HEK293T (cell line): Measurements from ENCODE around the gene FLT3.

ENCODE experiments used
- ARNT ChIP-seq: fragments of 450-650 bp; IDR thresholded peaks from 2 replicates; pipeline ENCODE4 v1.6.1; 2017; ENCODE audit warnings: mild to moderate bottlenecking
- BHLHE40 ChIP-seq: fragments of 450-650 bp; IDR thresholded peaks from 2 replicates; pipeline ENCODE4 v1.6.1; 2016; ENCODE audit warnings: mild to moderate bottlenecking, moderate library complexity, borderline replicate concordance
- CTBP1 ChIP-seq: fragments of 450-650 bp; IDR thresholded peaks from 2 replicates; pipeline ENCODE4 v1.6.1; 2016; ENCODE audit warnings: borderline replicate concordance
- FOXA1 ChIP-seq: fragments of 450-650 bp; IDR thresholded peaks from 2 replicates; pipeline ENCODE4 v1.6.1; 2016; ENCODE audit warnings: mild to moderate bottlenecking
- FOXK2 ChIP-seq: fragments of 450-650 bp; IDR thresholded peaks from 2 replicates; pipeline ENCODE4 v1.6.1; 2016; ENCODE audit warnings: mild to moderate bottlenecking
- HDGF ChIP-seq: fragments of 450-650 bp; IDR thresholded peaks from 2 replicates; pipeline ENCODE4 v1.6.1; 2017; ENCODE audit warnings: antibody characterized with exemption, borderline replicate concordance
- LEF1 ChIP-seq: fragments of 450-650 bp; IDR thresholded peaks from 2 replicates; pipeline ENCODE4 v1.6.1; 2017; ENCODE audit warnings: mild to moderate bottlenecking, borderline replicate concordance
- PKNOX1 ChIP-seq: fragments of 450-650 bp; IDR thresholded peaks from 2 replicates; pipeline ENCODE4 v1.6.1; 2016
- SP1 ChIP-seq: fragments of 450-650 bp; IDR thresholded peaks from 2 replicates; pipeline ENCODE4 v1.6.1; 2017
- SUZ12 ChIP-seq: fragments of 450-650 bp; IDR thresholded peaks from 2 replicates; pipeline ENCODE4 v1.6.1; 2016; ENCODE audit warnings: mild to moderate bottlenecking

- TF ChIP-seq FOXK2: no peak
- TF ChIP-seq CTBP1: no peak
- TF ChIP-seq BHLHE40: no peak
- no peak for TF ChIP-seq HDGF
- no peak for TF ChIP-seq SP1
- no peak for TF ChIP-seq FOXA1
- TF ChIP-seq SUZ12: no peak
- no peak for TF ChIP-seq LEF1
- no peak for TF ChIP-seq ARNT
- no peak for TF ChIP-seq PKNOX1
Observed at GRCh38 chr13:27965740-27966640, 134.4 kb downstream of the FLT3 start.
